NCI-H1417 (cell line): ENCODE results near the gene ACADVL.
A peak's percentile ranks its signal among the peaks of the same experiment; 100 is the strongest.
"Not testable (repeated sequence)": the region's sequence is repeated elsewhere in the genome, so short reads cannot be mapped to it uniquely, and the experiment has no call there.

Experiments
- DNase-seq, 3 experiments: peaks; one replicate each; lab custom pipeline; 2025; lab: John Stamatoyannopoulos, UW

The ACADVL gene

GRCh38 chr17:7219812-7220592 is at the start of gene ACADVL, which contains the start of gene DLG4:
Gene ACADVL (plus strand): TSS chr17:7219938. CDS start chr17:7219985, 47 bp downstream.
Gene DLG4 (minus strand): TSS chr17:7219836.
- peak; percentile 50 to 73 (median 58) for DNase-seq

GRCh38 chr17:7172522-7173191 is 47.1 kb upstream of the ACADVL start:
- DNase-seq = not testable (repeated sequence)

- DNase-seq = no peak
Measured at GRCh38 chr17:7173687-7174602, 45.8 kb upstream of the ACADVL start.

DNA sequence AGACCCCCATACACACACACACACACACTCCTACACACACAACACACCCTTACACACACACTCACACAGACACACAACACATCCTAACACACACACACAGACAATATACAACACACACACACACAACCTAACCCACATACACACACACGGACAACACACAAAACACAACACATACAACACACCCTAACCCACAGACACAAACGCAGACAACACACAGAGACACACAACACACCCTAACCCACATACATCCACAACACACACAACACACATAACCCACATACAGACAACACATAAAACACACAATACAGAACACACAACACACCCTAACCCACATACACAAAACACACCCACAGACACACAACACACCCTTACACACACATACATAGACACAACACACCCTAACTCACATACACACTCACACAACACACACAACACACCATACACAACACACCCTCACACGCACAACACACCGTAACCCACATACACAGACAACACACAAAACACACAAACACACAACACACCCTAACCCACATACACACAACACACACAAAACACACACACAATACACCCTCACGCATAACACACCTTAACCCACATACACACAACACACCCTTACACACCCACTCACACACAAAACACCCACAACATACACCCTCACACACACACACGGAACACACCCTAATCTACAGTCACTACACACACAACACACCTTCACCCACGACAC is 45.0 kb upstream of the ACADVL start:
- DNase-seq = no peak

DNA sequence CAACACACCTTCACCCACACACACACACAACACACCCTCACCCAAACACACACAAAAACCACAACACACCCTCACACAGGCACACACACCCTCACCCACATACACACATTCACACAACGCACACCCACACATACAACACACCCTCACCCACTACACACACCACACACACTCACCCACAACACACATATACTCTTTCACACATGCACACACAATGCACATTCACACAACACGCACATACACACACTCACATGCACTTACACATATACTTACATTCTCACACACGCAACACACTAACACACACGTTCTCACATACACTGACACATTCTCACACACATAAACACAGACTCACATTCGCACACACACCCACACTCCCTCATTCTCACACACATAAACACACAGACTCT is 44.4 kb upstream of the ACADVL start:
- DNase-seq = no peak

- DNase-seq = no peak
Measured at GRCh38 chr17:7176107-7176840, 43.5 kb upstream of the ACADVL start.

DNA sequence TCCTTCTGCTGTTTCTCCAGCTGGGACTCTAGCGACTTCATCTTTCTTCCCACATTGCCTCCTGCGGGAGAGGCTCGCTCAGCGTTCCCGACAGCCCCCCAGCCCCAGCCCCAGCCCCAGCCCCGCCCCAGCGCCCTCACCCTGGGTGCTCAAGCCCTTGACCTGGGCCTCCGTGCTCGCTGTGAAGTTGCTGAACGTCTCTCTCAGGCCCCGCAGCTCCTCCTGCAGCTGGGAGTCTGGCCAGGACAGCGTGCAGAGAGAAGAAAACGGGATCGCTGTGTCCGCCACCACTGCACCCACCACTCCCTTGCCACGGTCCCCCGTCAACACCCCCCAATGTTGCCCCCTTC is 42.9 kb upstream of the ACADVL start:
- peak in 2 of 3 experiments; percentile 16 to 41 for DNase-seq

DNA sequence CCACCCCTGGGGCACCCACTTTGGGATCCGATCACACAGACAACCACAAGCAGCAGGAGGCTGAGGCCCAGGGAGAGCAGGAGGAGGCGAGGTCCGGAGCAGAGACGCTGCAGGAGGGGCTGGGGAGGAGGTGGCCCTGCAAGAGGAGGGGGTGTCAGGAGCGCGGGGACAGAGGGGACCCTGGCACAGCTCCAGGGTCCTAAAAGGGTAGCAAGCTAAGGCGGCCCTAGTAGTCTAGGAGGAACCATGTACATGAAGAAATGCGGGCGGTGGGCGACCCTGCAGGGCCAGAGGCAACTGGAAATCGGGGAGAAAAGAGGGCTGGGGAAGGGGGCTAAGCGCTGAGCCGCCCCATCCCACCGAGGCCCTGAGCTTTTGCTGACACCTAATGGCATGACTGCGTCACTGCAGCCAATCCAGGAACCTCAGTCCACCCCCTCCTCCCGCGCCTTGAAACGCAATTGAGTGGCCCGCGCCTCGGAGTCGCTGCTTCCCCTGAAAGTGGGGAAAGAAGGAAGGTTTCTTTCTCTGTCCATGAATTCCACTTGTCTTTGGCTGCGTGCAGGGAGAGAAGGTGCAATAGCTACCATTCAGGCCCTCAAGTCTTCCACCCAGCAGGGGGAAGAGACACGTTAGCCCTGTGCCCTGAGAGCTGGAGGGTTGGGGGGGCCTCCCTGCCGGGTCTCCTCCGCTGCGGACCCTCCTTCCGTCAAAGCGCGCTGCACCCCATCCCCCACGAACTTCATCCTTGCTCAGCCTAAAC is 42.4 kb upstream of the ACADVL start:
- peak; percentile 50 to 78 (median 62) for DNase-seq

- peak; percentile 10 to 58 (median 50) for DNase-seq
Measured at GRCh38 chr17:7177954-7178477, 41.7 kb upstream of the ACADVL start.

DNA sequence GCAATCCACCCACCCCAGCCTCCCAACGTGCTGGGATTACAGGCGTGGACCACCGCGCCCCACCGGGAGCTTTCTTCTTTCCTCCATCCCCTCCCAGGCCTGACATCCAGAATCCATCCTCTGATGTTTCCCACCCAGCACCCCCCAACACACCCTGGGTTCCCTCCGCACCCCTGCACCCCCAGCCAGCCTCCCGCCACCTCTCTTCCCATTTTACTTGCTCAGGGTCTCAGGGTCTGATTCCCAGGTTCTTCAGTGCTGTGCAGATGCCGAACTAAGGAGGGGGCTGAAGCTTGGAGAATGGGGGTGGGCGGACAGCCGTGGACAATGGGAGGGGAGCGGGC is 40.8 kb upstream of the ACADVL start:
- DNase-seq = no peak

- no peak for DNase-seq
Measured at GRCh38 chr17:7179317-7180254, 40.2 kb upstream of the ACADVL start, which contains the start of gene ASGR1. Gene ASGR1 (minus strand): TSS chr17:7179370. CDS start chr17:7178563, 807 bp downstream.

- not testable (repeated sequence) for DNase-seq
Measured at GRCh38 chr17:7182101-7182500, 37.6 kb upstream of the ACADVL start.

GRCh38 chr17:7183433-7184090 is 36.2 kb upstream of the ACADVL start:
- DNase-seq = no peak

DNA sequence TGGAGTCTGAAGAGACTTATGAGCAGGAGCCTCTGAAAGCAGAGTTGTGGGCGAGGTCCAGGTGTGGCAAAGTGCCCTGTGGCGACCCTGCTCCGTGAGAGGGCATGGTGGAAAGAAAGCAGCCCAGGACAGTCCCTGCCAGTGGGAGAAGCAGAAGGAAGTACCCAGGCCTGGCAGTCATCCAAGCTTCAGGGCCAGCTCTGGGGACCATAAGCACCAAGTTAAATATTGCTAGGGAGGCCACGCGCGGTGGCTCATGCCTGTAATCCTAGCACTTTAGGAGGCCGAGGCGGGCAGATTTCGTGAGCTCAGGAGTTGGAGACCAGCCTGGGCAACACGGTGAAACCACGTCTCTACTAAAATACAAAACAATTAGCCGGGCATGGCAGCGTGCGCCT is 35.6 kb upstream of the ACADVL start:
- peak in 1 of 3 experiments; percentile 3 for DNase-seq

- DNase-seq = no peak
Measured at GRCh38 chr17:7184647-7185046, 35.1 kb upstream of the ACADVL start.

DNA sequence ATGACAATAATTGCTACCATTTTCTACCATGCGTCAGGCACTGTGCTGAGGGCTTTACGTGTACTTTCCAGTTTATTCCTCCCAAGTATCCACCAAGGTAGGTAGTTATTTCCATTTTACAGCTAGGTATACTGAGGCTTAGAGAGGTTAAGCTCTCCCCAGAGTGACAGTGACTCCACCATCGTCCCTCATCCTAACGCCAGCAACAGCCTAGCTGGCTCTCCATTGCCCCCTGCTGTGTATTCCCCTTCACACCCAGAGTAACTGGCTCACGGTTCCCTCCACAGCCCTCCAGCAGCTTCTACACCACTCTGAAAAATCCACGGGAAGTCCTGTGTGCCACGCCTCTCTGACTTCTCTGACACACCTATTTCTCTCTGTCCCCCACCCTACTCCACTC is 33.5 kb upstream of the ACADVL start:
- no peak for DNase-seq

DNA sequence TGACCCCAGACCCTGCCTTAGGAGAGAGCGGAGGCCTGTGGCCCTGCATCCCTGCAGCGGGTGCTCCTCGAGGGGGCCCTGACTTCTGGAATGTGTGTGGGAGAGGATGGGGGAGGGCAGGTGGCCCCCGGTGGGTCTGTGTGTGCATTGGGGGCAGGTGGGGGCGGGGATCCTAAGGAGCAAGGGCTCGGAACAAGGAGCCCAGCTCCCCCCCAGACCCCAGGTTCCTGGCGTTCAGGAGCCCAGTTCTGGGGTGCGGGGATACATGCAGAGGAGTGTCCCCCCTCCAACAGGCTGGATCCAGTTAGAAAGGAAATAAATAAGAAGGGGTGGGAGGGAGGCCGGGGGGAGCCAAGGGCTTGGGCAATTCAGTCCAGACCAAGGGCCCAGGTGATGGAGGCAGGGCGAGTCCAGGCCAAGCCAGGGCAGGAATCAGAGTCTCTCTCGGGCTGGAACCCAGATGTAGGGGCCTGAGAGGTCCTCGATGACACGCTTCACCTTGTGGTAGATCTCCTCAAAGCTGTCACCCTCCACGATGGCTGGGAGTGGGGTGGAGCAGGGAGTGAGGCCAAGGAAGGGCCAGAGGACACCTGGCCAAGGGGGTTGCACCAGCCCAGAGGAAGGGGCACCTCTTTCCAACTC is 29.3 kb upstream of the ACADVL start:
- no peak for DNase-seq

GRCh38 chr17:7191069-7191468 is 28.7 kb upstream of the ACADVL start:
- no peak for DNase-seq
